ENCODE results near the gene ZBTB7A. TPM values are rescaled to one million over a fixed set of nuclear protein-coding genes. Genes with fewer than 3 reads are reported as not detected.
A peak's percentile ranks its signal among the peaks of the same experiment; 100 is the strongest.
"Not testable (repeated sequence)": the region's sequence is repeated elsewhere in the genome, so short reads cannot be mapped to it uniquely, and the experiment has no call there.

Gene ZBTB7A
- polyA plus RNA-seq, 1 donor from 2014 or later, result 75.7 TPM

GRCh38 chr19:4018140-4018613 is 48.5 kb downstream of the ZBTB7A start:
- peak overlapping the region in 1 of 3 donors; percentile 27 for H3K27ac Mint-ChIP-seq
- H3K36me3 Mint-ChIP-seq, result peaks cover 3% of the 10 kb centered on the region
- H3K4me1 Mint-ChIP-seq, result peaks cover 3 to 6% (median 4%) of the 10 kb centered on the region in 3 donors
- no peaks in the 10 kb centered on the region for H3K27me3 Mint-ChIP-seq
- peak overlapping the region in 1 of 4 donors; percentile 12 for H3K4me3 Mint-ChIP-seq
- H3K9me3 Mint-ChIP-seq, result no peaks in the 10 kb centered on the region

- Mint-ChIP-seq H3K27ac (peak overlapping the region in 1 of 3 donors; percentile 43), H3K4me3 (no peak overlapping the region)
Observed at GRCh38 chr19:4016903-4017638, 49.6 kb downstream of the ZBTB7A start.

GRCh38 chr19:4016486-4016885 is 50.2 kb downstream of the ZBTB7A start:
- H3K27ac Mint-ChIP-seq, result peak overlapping the region in 2 of 3 donors; percentile 23 to 35
- H3K36me3 Mint-ChIP-seq, result peaks cover 3% of the 10 kb centered on the region
- H3K4me1 Mint-ChIP-seq, result peaks cover 0 to 5% (median 3%) of the 10 kb centered on the region in 3 donors
- no peaks in the 10 kb centered on the region for H3K9me3 Mint-ChIP-seq
- H3K27me3 Mint-ChIP-seq, result no peaks in the 10 kb centered on the region
- no peak overlapping the region for H3K4me3 Mint-ChIP-seq

More at GRCh38 chr19:4016903-4017638, 49.6 kb downstream of the ZBTB7A start:
- peaks cover 3% of the 10 kb centered on the region for H3K36me3 Mint-ChIP-seq
- H3K4me1 Mint-ChIP-seq, result peaks cover 3 to 6% (median 5%) of the 10 kb centered on the region in 3 donors
- H3K27me3 Mint-ChIP-seq, result no peaks in the 10 kb centered on the region
- H3K9me3 Mint-ChIP-seq, result no peaks in the 10 kb centered on the region

GRCh38 chr19:4015705-4016402 is 50.8 kb downstream of the ZBTB7A start:
- H3K27me3 Mint-ChIP-seq, result no peaks in the 10 kb centered on the region
- peaks cover 0 to 8% (median 6%) of the 10 kb centered on the region in 3 donors for H3K4me1 Mint-ChIP-seq
- peak overlapping the region in 2 of 3 donors; percentile 23 to 35 for H3K27ac Mint-ChIP-seq
- no peaks in the 10 kb centered on the region for H3K9me3 Mint-ChIP-seq
- H3K36me3 Mint-ChIP-seq, result peaks cover 1% of the 10 kb centered on the region
- H3K4me3 Mint-ChIP-seq, result no peak overlapping the region

GRCh38 chr19:4014541-4015491 is 51.9 kb downstream of the ZBTB7A start:
- Mint-ChIP-seq H3K27me3 (no peaks in the 10 kb centered on the region), H3K27ac (no peak overlapping the region), H3K9me3 (no peaks in the 10 kb centered on the region), H3K36me3 (peaks cover 1% of the 10 kb centered on the region), H3K4me3 (no peak overlapping the region), H3K4me1 (peaks cover 0 to 10% (median 6%) of the 10 kb centered on the region in 3 donors)

GRCh38 chr19:4013886-4014540 is 52.7 kb downstream of the ZBTB7A start:
- Mint-ChIP-seq H3K4me1 (peaks cover under 1 to 12% (median 12%) of the 10 kb centered on the region in 3 donors), H3K9me3 (no peaks in the 10 kb centered on the region), H3K27ac (no peak overlapping the region), H3K27me3 (no peaks in the 10 kb centered on the region), H3K4me3 (no peak overlapping the region), H3K36me3 (peaks cover 1% of the 10 kb centered on the region)

GRCh38 chr19:4012975-4013634 is 53.6 kb downstream of the ZBTB7A start:
- peak overlapping the region in 1 of 4 donors; percentile 38 for H3K4me3 Mint-ChIP-seq
- H3K27ac Mint-ChIP-seq, result peak overlapping the region in 2 of 3 donors; percentile 45 to 67
- no peaks in the 10 kb centered on the region for H3K9me3 Mint-ChIP-seq
- peaks cover 5 to 18% (median 15%) of the 10 kb centered on the region in 3 donors for H3K4me1 Mint-ChIP-seq
- no peaks in the 10 kb centered on the region for H3K27me3 Mint-ChIP-seq
- H3K36me3 Mint-ChIP-seq, result no peaks in the 10 kb centered on the region

- Mint-ChIP-seq H3K4me1 (peaks cover 5 to 18% (median 15%) of the 10 kb centered on the region in 3 donors), H3K27ac (peak overlapping the region in 1 of 3 donors; percentile 45), H3K9me3 (no peaks in the 10 kb centered on the region), H3K27me3 (no peaks in the 10 kb centered on the region), H3K4me3 (peak overlapping the region in 1 of 4 donors; percentile 38), H3K36me3 (no peaks in the 10 kb centered on the region)
Observed at GRCh38 chr19:4012092-4012974, 54.4 kb downstream of the ZBTB7A start.

GRCh38 chr19:4011430-4011829 is 55.3 kb downstream of the ZBTB7A start:
- Mint-ChIP-seq H3K4me3 (peak overlapping the region in 3 of 4 donors; percentile 23 to 79 (median 63)), H3K27ac (peak overlapping the region in 1 of 3 donors; percentile 78), H3K4me1 (peaks cover 5 to 18% (median 15%) of the 10 kb centered on the region in 3 donors)
- H3K9me3 Mint-ChIP-seq, H3K36me3 Mint-ChIP-seq, H3K27me3 Mint-ChIP-seq: not testable (repeated sequence)

- Mint-ChIP-seq H3K9me3 (no peaks in the 10 kb centered on the region), H3K27ac (peak overlapping the region in 1 of 3 donors; percentile 78), H3K4me3 (no peak overlapping the region), H3K36me3 (no peaks in the 10 kb centered on the region), H3K27me3 (no peaks in the 10 kb centered on the region), H3K4me1 (peaks cover 5 to 18% (median 15%) of the 10 kb centered on the region in 3 donors)
Observed at GRCh38 chr19:4010808-4011110, 55.9 kb downstream of the ZBTB7A start.

- Mint-ChIP-seq H3K4me3 (peak overlapping the region in 3 of 4 donors; percentile 44 to 84 (median 65)), H3K36me3 (no peaks in the 10 kb centered on the region), H3K4me1 (peaks cover 5 to 18% (median 15%) of the 10 kb centered on the region in 3 donors)
Observed at GRCh38 chr19:4009990-4010807, 56.5 kb downstream of the ZBTB7A start.

GRCh38 chr19:4007836-4008539 is 58.7 kb downstream of the ZBTB7A start:
- H3K27me3 Mint-ChIP-seq, result no peaks in the 10 kb centered on the region
- H3K27ac Mint-ChIP-seq, result peak overlapping the region in 2 of 3 donors; percentile 76 to 81
- H3K4me3 Mint-ChIP-seq, result peak overlapping the region; percentile 83 to 92 (median 88)
- H3K9me3 Mint-ChIP-seq, result no peaks in the 10 kb centered on the region
- H3K4me1 Mint-ChIP-seq, result peaks cover 5 to 16% (median 15%) of the 10 kb centered on the region in 3 donors
- no peaks in the 10 kb centered on the region for H3K36me3 Mint-ChIP-seq

More at GRCh38 chr19:4009990-4010807, 56.5 kb downstream of the ZBTB7A start:
- no peaks in the 10 kb centered on the region for H3K9me3 Mint-ChIP-seq
- H3K27me3 Mint-ChIP-seq, result no peaks in the 10 kb centered on the region
- H3K27ac Mint-ChIP-seq, result peak overlapping the region in 2 of 3 donors; percentile 80 to 81

Data from IgD-negative memory B cell (primary cell).